Astrocyte (in vitro differentiated cells and primary cell): Measurements from ENCODE around the gene BPTF. TPM values are rescaled to one million over a fixed set of nuclear protein-coding genes. Genes with fewer than 3 reads are reported as not detected.

Source experiments
- DNase-seq: peaks from one replicate; pipeline ENCODE4 v3.0.0-alpha.2; 2010; ENCODE audit warnings: low read depth
- FAIRE-seq: peaks from 2 replicates; lab custom pipeline; 2011; peaks lifted over from hg19 to GRCh38; lab: Jason Lieb, UNC
- H2AFZ ChIP-seq: 2 replicates; pipeline ENCODE4 v1.6.0; 2012; ENCODE audit warnings: low read depth, low read length, inconsistent platforms
- H3K27ac ChIP-seq: 2 replicates; pipeline ENCODE4 v1.5.1; 2011; ENCODE audit warnings: low read depth, low read length, inconsistent platforms
- H3K27me3 ChIP-seq: 2 replicates; pipeline ENCODE4 v1.6.0; 2011; ENCODE audit warnings: low read length, inconsistent platforms; ENCODE audit not compliant: insufficient read depth
- H3K36me3 ChIP-seq: 2 replicates; pipeline ENCODE4 v1.5.1; 2011; ENCODE audit warnings: low read length, inconsistent platforms; ENCODE audit not compliant: insufficient read depth
- H3K4me1 ChIP-seq: 2 replicates; pipeline ENCODE4 v1.5.1; 2011; ENCODE audit warnings: low read length, inconsistent platforms; ENCODE audit not compliant: insufficient read depth
- H3K4me2 ChIP-seq: 2 replicates; pipeline ENCODE4 v1.6.0; 2012; ENCODE audit warnings: low read length, inconsistent platforms
- H3K4me3 ChIP-seq: 2 replicates; pipeline ENCODE4 v1.5.1; 2011; ENCODE audit warnings: low read depth, mild to moderate bottlenecking, low read length, inconsistent platforms; ENCODE audit not compliant: insufficient read depth
- H3K79me2 ChIP-seq: 2 replicates; pipeline ENCODE4 v1.6.0; 2012; ENCODE audit warnings: mild to moderate bottlenecking, low read length, inconsistent platforms; ENCODE audit not compliant: insufficient read depth
- H3K9ac ChIP-seq: 2 replicates; pipeline ENCODE4 v1.6.0; 2012; ENCODE audit warnings: mild to moderate bottlenecking, low read length, inconsistent platforms
- H3K9me3 ChIP-seq: 2 replicates; pipeline ENCODE4 v1.5.1; 2012; ENCODE audit warnings: low read depth, mild to moderate bottlenecking, low read length, inconsistent platforms; ENCODE audit not compliant: insufficient read depth
- H4K20me1 ChIP-seq: 2 replicates; pipeline ENCODE4 v1.6.0; 2012; ENCODE audit warnings: low read length, inconsistent platforms; ENCODE audit not compliant: insufficient read depth
- H3K27ac Mint-ChIP-seq: one replicate; pipeline ENCODE4 v1.8.0; 2021; ENCODE audit warnings: mild to moderate bottlenecking, mixed read lengths; ENCODE audit not compliant: unreplicated experiment
- H3K27me3 Mint-ChIP-seq: one replicate; pipeline ENCODE4 v1.8.0; 2021; ENCODE audit warnings: low read depth, mixed read lengths; ENCODE audit not compliant: unreplicated experiment
- H3K36me3 Mint-ChIP-seq: one replicate; pipeline ENCODE4 v1.8.0; 2021; ENCODE audit warnings: low read depth, mixed read lengths; ENCODE audit not compliant: unreplicated experiment
- H3K4me1 Mint-ChIP-seq: one replicate; pipeline ENCODE4 v1.8.0; 2021; ENCODE audit warnings: low read depth, mixed read lengths; ENCODE audit not compliant: unreplicated experiment
- H3K4me3 Mint-ChIP-seq: one replicate; pipeline ENCODE4 v1.8.0; 2021; ENCODE audit warnings: mild to moderate bottlenecking, moderate library complexity, mixed read lengths; ENCODE audit not compliant: unreplicated experiment
- H3K9me3 Mint-ChIP-seq: one replicate; pipeline ENCODE4 v1.8.0; 2021; ENCODE audit warnings: mild to moderate bottlenecking, mixed read lengths; ENCODE audit not compliant: unreplicated experiment
- CTCF ChIP-seq: IDR thresholded peaks from 2 replicates; pipeline ENCODE4 v1.5.1; 2011; ENCODE audit warnings: low read depth, mild to moderate bottlenecking, inconsistent platforms, low read length, moderate library complexity; ENCODE audit not compliant: insufficient read depth
- EZH2 ChIP-seq: IDR thresholded peaks from 2 replicates; pipeline ENCODE4 v1.6.1; 2012; ENCODE audit warnings: mild to moderate bottlenecking, low read length, inconsistent platforms; ENCODE audit not compliant: insufficient read depth
- total RNA-seq: library from RNA; stranded (reverse); gene quantifications from 2 replicates; pipeline ENCODE4 v1.2.1, GENCODE V29; 2021

The BPTF gene
- total RNA-seq, 1 donor from 2014 or later, result 72.7 TPM

GRCh38 chr17:68011199-68011665, 185.9 kb downstream of the BPTF start:
- no peak overlapping the region for H3K27ac Mint-ChIP-seq
- DNase-seq, result no peak
- Histone ChIP-seq H3K9me3 (no peaks in the 10 kb centered on the region), H3K79me2 (no peaks in the 10 kb centered on the region), H3K4me3 (no peak overlapping the region), H3K36me3 (no peaks in the 10 kb centered on the region), H4K20me1 (no peaks in the 10 kb centered on the region), H3K27me3 (no peaks in the 10 kb centered on the region), H3K9ac (no peak overlapping the region), H3K27ac (no peak overlapping the region), H3K4me1 (no peaks in the 10 kb centered on the region), H3K4me2 (no peak overlapping the region), H2AFZ (no peak overlapping the region)
- H3K4me3 Mint-ChIP-seq, result no peak overlapping the region
- no peak for FAIRE-seq
- H3K9me3 Mint-ChIP-seq, result no peaks in the 10 kb centered on the region
- no peaks in the 10 kb centered on the region for H3K4me1 Mint-ChIP-seq
- H3K36me3 Mint-ChIP-seq, result no peaks in the 10 kb centered on the region
- TF ChIP-seq CTCF (peak; percentile 35), EZH2 (no peak)
- H3K27me3 Mint-ChIP-seq, result peaks cover 15% of the 10 kb centered on the region

- Mint-ChIP-seq H3K4me1 (no peaks in the 10 kb centered on the region), H3K27me3 (peaks cover 15% of the 10 kb centered on the region), H3K4me3 (no peak overlapping the region), H3K27ac (no peak overlapping the region), H3K36me3 (no peaks in the 10 kb centered on the region), H3K9me3 (no peaks in the 10 kb centered on the region)
- FAIRE-seq (no peak), DNase-seq (no peak)
- Histone ChIP-seq H3K4me1 (no peaks in the 10 kb centered on the region), H3K79me2 (no peaks in the 10 kb centered on the region), H3K27ac (no peak overlapping the region), H4K20me1 (no peaks in the 10 kb centered on the region), H3K4me3 (no peak overlapping the region), H2AFZ (no peak overlapping the region), H3K27me3 (no peaks in the 10 kb centered on the region), H3K9ac (no peak overlapping the region), H3K4me2 (no peak overlapping the region), H3K9me3 (no peaks in the 10 kb centered on the region), H3K36me3 (no peaks in the 10 kb centered on the region)
- TF ChIP-seq CTCF (no peak), EZH2 (no peak)
Observed at GRCh38 chr17:68013385-68013784, 188.1 kb downstream of the BPTF start.

GRCh38 chr17:68015081-68015723, 189.9 kb downstream of the BPTF start:
- no peaks in the 10 kb centered on the region for H3K79me2 ChIP-seq
- Mint-ChIP-seq H3K9me3 (no peaks in the 10 kb centered on the region), H3K4me1 (no peaks in the 10 kb centered on the region), H3K4me3 (no peak overlapping the region), H3K27ac (no peak overlapping the region), H3K27me3 (peaks cover 11% of the 10 kb centered on the region), H3K36me3 (no peaks in the 10 kb centered on the region)
- H3K4me3 ChIP-seq, result no peak overlapping the region
- H3K36me3 ChIP-seq, result no peaks in the 10 kb centered on the region
- no peak overlapping the region for H3K9ac ChIP-seq
- no peaks in the 10 kb centered on the region for H3K9me3 ChIP-seq
- DNase-seq, result no peak
- H4K20me1 ChIP-seq, result no peaks in the 10 kb centered on the region
- no peak for FAIRE-seq
- H3K4me2 ChIP-seq, result no peak overlapping the region
- no peak overlapping the region for H2AFZ ChIP-seq
- H3K4me1 ChIP-seq, result peaks cover 2% of the 10 kb centered on the region
- H3K27ac ChIP-seq, result no peak overlapping the region
- TF ChIP-seq CTCF (no peak), EZH2 (no peak)
- H3K27me3 ChIP-seq, result no peaks in the 10 kb centered on the region
